B cell (primary cell): ENCODE data around the gene FNDC4.

ENCODE experiments used
- EZH2 ChIP-seq: IDR thresholded peaks from 2 replicates; pipeline ENCODE4 v1.6.1; 2012; ENCODE audit warnings: borderline replicate concordance, low read depth, mild to moderate bottlenecking, moderate library complexity, low read length; ENCODE audit not compliant: insufficient read depth, poor library complexity, severe bottlenecking
- TF ChIP-seq, protein P1 (sequence below): fragments of 200-600 bp; IDR thresholded peaks from one replicate; pipeline ENCODE4 v1.8.0; 2022; ENCODE audit warnings: antibody characterized with exemption, mild to moderate bottlenecking

DNA sequence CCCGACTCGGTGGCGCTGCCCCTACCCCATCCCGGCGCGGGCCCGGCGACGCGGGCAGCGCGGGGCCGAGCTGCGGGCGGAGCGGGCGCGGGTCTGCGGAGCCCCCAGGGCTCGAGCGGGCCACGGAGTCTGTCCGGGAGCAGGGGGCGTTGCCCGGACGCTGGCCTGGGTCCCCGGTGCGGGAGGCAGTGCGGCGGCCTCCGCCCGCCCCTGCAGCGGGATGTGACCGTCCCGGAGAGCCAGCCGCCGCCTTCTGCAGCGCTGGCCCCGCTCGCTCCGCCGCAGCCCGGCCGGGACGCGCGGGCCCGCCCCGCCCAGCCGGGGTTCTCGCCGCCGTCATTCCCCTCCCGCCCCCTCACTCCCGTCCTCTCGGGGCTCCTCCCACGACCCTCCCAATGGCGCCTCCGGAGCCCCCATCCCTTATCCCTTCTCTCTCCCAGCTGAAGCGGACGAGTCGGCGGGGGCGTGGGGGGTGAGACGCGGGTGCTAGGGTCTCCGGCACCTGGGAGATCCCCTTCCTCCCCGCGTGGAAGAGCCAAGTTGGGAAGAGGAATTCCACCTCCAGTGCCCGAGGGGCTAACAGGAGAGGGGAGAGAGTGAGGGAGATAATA, at the start of gene FNDC4:
- TF ChIP-seq, protein P1, sequence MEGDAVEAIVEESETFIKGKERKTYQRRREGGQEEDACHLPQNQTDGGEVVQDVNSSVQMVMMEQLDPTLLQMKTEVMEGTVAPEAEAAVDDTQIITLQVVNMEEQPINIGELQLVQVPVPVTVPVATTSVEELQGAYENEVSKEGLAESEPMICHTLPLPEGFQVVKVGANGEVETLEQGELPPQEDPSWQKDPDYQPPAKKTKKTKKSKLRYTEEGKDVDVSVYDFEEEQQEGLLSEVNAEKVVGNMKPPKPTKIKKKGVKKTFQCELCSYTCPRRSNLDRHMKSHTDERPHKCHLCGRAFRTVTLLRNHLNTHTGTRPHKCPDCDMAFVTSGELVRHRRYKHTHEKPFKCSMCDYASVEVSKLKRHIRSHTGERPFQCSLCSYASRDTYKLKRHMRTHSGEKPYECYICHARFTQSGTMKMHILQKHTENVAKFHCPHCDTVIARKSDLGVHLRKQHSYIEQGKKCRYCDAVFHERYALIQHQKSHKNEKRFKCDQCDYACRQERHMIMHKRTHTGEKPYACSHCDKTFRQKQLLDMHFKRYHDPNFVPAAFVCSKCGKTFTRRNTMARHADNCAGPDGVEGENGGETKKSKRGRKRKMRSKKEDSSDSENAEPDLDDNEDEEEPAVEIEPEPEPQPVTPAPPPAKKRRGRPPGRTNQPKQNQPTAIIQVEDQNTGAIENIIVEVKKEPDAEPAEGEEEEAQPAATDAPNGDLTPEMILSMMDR: no peak
- peak; percentile 10 for TF ChIP-seq EZH2
